ENCODE data around the gene MTUS2. TPM values are rescaled to one million over a fixed set of nuclear protein-coding genes. Genes with fewer than 3 reads are reported as not detected.

Gene MTUS2
- total and polyA plus RNA-seq, 2 donors from 2014 or later, result 0.06 to 0.22 TPM

GRCh38 chr13:29294821-29295220 is 474.7 kb downstream of the MTUS2 start:
- Histone ChIP-seq H3K9me3 (ENCODE audit: control insufficient read depth in 2 of 3, insufficient read depth in 1 of 3, low read length in 3 of 3) (peaks cover 0 to 3% (median 0%) of the 10 kb centered on the region in 3 donors), H3K27ac (ENCODE audit: low read depth in 2 of 2, low read length in 2 of 2) (no peak overlapping the region), H3K27me3 (ENCODE audit: control insufficient read depth, insufficient read depth, low read length) (no peaks in the 10 kb centered on the region), H3K4me3 (ENCODE audit: low read length in 3 of 3) (no peak overlapping the region), H3K4me1 (ENCODE audit: control insufficient read depth in 2 of 3, insufficient read depth in 2 of 3, low read depth in 1 of 3, low read length in 3 of 3) (no peaks in the 10 kb centered on the region), H3K36me3 (ENCODE audit: control insufficient read depth in 2 of 3, insufficient read depth in 3 of 3, low read length in 3 of 3) (no peaks in the 10 kb centered on the region), H3K9ac (ENCODE audit: low read length in 3 of 3) (no peak overlapping the region)
- TF ChIP-seq CTCF (IDR thresholded peaks at IDR 0.05; ENCODE audit: borderline replicate concordance, extremely low read depth, insufficient read depth), result no peak
- intact Hi-C loops (cut with DNase I), result no loop called here
- FAIRE-seq (no peak), DNase-seq (no peak)

GRCh38 chr13:29301027-29301426 is 480.9 kb downstream of the MTUS2 start:
- intact Hi-C loops (cut with DNase I), result no loop called here
- DNase-seq, result no peak
- FAIRE-seq, result no peak
- no peaks in the 10 kb centered on the region for H3K36me3 ChIP-seq (ENCODE audit: control insufficient read depth in 2 of 3, insufficient read depth in 3 of 3, low read length in 3 of 3)
- no peaks in the 10 kb centered on the region for H3K4me1 ChIP-seq (ENCODE audit: control insufficient read depth in 2 of 3, insufficient read depth in 2 of 3, low read depth in 1 of 3, low read length in 3 of 3)
- H3K9me3 ChIP-seq (ENCODE audit: control insufficient read depth in 2 of 3, insufficient read depth in 1 of 3, low read length in 3 of 3), result peaks cover 0 to 8% (median 0%) of the 10 kb centered on the region in 3 donors
- no peak for TF ChIP-seq CTCF (IDR thresholded peaks at IDR 0.05; ENCODE audit: borderline replicate concordance, extremely low read depth, insufficient read depth)
- H3K9ac ChIP-seq (ENCODE audit: low read length in 3 of 3), result no peak overlapping the region
- no peaks in the 10 kb centered on the region for H3K27me3 ChIP-seq (ENCODE audit: control insufficient read depth, insufficient read depth, low read length)
- H3K4me3 ChIP-seq (ENCODE audit: low read length in 3 of 3), result no peak overlapping the region
- H3K27ac ChIP-seq (ENCODE audit: low read depth in 2 of 2, low read length in 2 of 2), result no peak overlapping the region

GRCh38 chr13:29304148-29304547 is 484.0 kb downstream of the MTUS2 start:
- Histone ChIP-seq H3K36me3 (ENCODE audit: control insufficient read depth in 2 of 3, insufficient read depth in 3 of 3, low read length in 3 of 3) (no peaks in the 10 kb centered on the region), H3K27ac (ENCODE audit: low read depth in 2 of 2, low read length in 2 of 2) (no peak overlapping the region), H3K9me3 (ENCODE audit: control insufficient read depth in 2 of 3, insufficient read depth in 1 of 3, low read length in 3 of 3) (peaks cover 0 to 15% (median 2%) of the 10 kb centered on the region in 3 donors), H3K9ac (ENCODE audit: low read length in 3 of 3) (no peak overlapping the region), H3K27me3 (ENCODE audit: control insufficient read depth, insufficient read depth, low read length) (no peaks in the 10 kb centered on the region), H3K4me3 (ENCODE audit: low read length in 3 of 3) (no peak overlapping the region), H3K4me1 (ENCODE audit: control insufficient read depth in 2 of 3, insufficient read depth in 2 of 3, low read depth in 1 of 3, low read length in 3 of 3) (no peaks in the 10 kb centered on the region)
- intact Hi-C loops (cut with DNase I), result no loop called here
- DNase-seq (no peak), FAIRE-seq (no peak)
- no peak for TF ChIP-seq CTCF (IDR thresholded peaks at IDR 0.05; ENCODE audit: borderline replicate concordance, extremely low read depth, insufficient read depth)

DNA sequence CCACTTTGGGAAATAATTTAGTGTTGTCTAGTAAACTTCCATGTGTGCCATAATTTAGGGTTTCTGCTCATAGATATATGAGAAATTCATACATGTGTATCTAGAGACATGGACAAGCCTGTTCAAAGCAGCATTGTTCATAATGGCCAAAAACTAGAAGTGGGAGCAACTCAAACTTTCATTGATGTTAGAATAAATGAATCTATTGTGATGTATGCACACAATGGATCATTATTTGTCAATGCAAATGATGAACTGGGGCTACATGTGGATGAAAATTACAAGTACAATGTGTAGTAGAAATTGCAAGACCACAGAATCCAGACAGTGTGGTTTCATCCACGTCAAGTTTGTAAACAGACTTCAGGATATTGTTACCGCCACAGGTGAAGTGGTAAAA is 490.7 kb downstream of the MTUS2 start:
- no peak for DNase-seq
- intact Hi-C loops (cut with DNase I), result no loop called here

More for the DNA sequence above, 490.7 kb downstream of the MTUS2 start:
- H3K27ac ChIP-seq (ENCODE audit: low read depth in 2 of 2, low read length in 2 of 2), result no peak overlapping the region
- no peak overlapping the region for H3K9ac ChIP-seq (ENCODE audit: low read length in 3 of 3)
- no peak overlapping the region for H3K4me3 ChIP-seq (ENCODE audit: low read length in 3 of 3)
- H3K36me3 ChIP-seq (ENCODE audit: control insufficient read depth in 2 of 3, insufficient read depth in 3 of 3, low read length in 3 of 3), result no peaks in the 10 kb centered on the region
- no peak for FAIRE-seq
- H3K27me3 ChIP-seq (ENCODE audit: control insufficient read depth, insufficient read depth, low read length), result no peaks in the 10 kb centered on the region
- no peak for TF ChIP-seq CTCF (IDR thresholded peaks at IDR 0.05; ENCODE audit: borderline replicate concordance, extremely low read depth, insufficient read depth)
- H3K9me3 ChIP-seq (ENCODE audit: control insufficient read depth in 2 of 3, insufficient read depth in 1 of 3, low read length in 3 of 3), result peaks cover 0 to 6% (median 2%) of the 10 kb centered on the region in 3 donors
- no peaks in the 10 kb centered on the region for H3K4me1 ChIP-seq (ENCODE audit: control insufficient read depth in 2 of 3, insufficient read depth in 2 of 3, low read depth in 1 of 3, low read length in 3 of 3)

All from kidney (tissue), 14 donors.